Natural killer cell (primary cell): ENCODE measurements around the gene GREB1. TPM values are rescaled to one million over a fixed set of nuclear protein-coding genes. Genes with fewer than 3 reads are reported as not detected.
"Not testable (repeated sequence)": the region's sequence is repeated elsewhere in the genome, so short reads cannot be mapped to it uniquely, and the experiment has no call there.

Source experiments
- ATAC-seq, 3 donors: fragments of 150-1000 bp in 2 of 3; fragments of 200-7000 bp in 1 of 3; cut with Tn5 transposase; 1 replicate in 1 of 3; 2 replicates in 2 of 3; pipeline ENCODE4 v1.10.0; 2021; ENCODE audit warnings: mild to moderate bottlenecking in 2 of 3, moderate library complexity in 2 of 3
- DNase-seq, 2 donors: peaks; one replicate each; pipeline versions ENCODE4 v3.0.0 to v3.0.0-alpha.2; 2013 to 2021; ENCODE audit warnings: mixed read lengths in 1 of 2
- H3K27ac ChIP-seq: one replicate; pipeline ENCODE4 v1.5.1; 2013; ENCODE audit warnings: mild to moderate bottlenecking, low read length
- H3K27me3 ChIP-seq: one replicate; pipeline ENCODE4 v1.6.1; 2013; ENCODE audit warnings: low read length; ENCODE audit not compliant: control insufficient read depth, insufficient read depth
- H3K36me3 ChIP-seq: one replicate; pipeline ENCODE4 v1.6.1; 2013; ENCODE audit warnings: low read length; ENCODE audit not compliant: control insufficient read depth, insufficient read depth
- H3K4me1 ChIP-seq: one replicate; pipeline ENCODE4 v1.6.1; 2013; ENCODE audit warnings: low read length; ENCODE audit not compliant: control insufficient read depth, insufficient read depth
- H3K4me3 ChIP-seq: one replicate; pipeline ENCODE4 v1.5.1; 2013; ENCODE audit warnings: low read length
- H3K9me3 ChIP-seq: one replicate; pipeline ENCODE4 v1.6.1; 2013; ENCODE audit warnings: low read length; ENCODE audit not compliant: control insufficient read depth, insufficient read depth
- H3K27ac Mint-ChIP-seq, 2 donors: one replicate each; pipeline ENCODE4 v1.8.0; 2022; ENCODE audit warnings: mild to moderate bottlenecking in 2 of 2, mixed read lengths in 2 of 2, moderate library complexity in 1 of 2
- H3K27me3 Mint-ChIP-seq, 2 donors: one replicate each; pipeline ENCODE4 v1.8.0; 2022; ENCODE audit warnings: low read depth in 2 of 2, mixed read lengths in 2 of 2
- H3K36me3 Mint-ChIP-seq: one replicate; pipeline ENCODE4 v1.8.0; 2022; ENCODE audit warnings: mixed read lengths
- H3K4me1 Mint-ChIP-seq, 2 donors: one replicate each; pipeline ENCODE4 v1.8.0; 2022; ENCODE audit warnings: mixed read lengths in 2 of 2
- H3K4me3 Mint-ChIP-seq: one replicate; pipeline ENCODE4 v1.8.0; 2022; ENCODE audit warnings: mild to moderate bottlenecking, moderate library complexity, mixed read lengths
- H3K9me3 Mint-ChIP-seq, 2 donors: one replicate each; pipeline ENCODE4 v1.8.0; 2022; ENCODE audit warnings: mixed read lengths in 2 of 2
- CTCF ChIP-seq: fragments of 200-600 bp; IDR thresholded peaks from one replicate; pipeline ENCODE4 v1.8.0; 2022; ENCODE audit warnings: antibody characterized with exemption
- WGBS: methylation state at CpG from one replicate; pipeline ENCODE4 v1.1.7; 2013; ENCODE audit warnings: missing lambda C conversion rate; ENCODE audit not compliant: insufficient coverage; 5-methylcytosine and 5-hydroxymethylcytosine counted together
- intact Hi-C: fragments of 100-400 bp; cut with micrococcal nuclease; formaldehyde crosslinking; loops from one replicate; pipeline ENCODE4 v1.14.2; 2022
- total RNA-seq, 4 donors: library from RNA; stranded (reverse); fragments of 120-200 nt in 1 of 4; gene quantifications; one replicate each; pipeline versions ENCODE4 v1.2.3 to v1.2.4, GENCODE V29; 2013 to 2022

GREB1 gene
- total RNA-seq, 3 donors from 2014 or later (not counting 1 experiment from before 2014, with no cell fraction given) = 0.85 to 2.5 (median 2.4) TPM

DNA sequence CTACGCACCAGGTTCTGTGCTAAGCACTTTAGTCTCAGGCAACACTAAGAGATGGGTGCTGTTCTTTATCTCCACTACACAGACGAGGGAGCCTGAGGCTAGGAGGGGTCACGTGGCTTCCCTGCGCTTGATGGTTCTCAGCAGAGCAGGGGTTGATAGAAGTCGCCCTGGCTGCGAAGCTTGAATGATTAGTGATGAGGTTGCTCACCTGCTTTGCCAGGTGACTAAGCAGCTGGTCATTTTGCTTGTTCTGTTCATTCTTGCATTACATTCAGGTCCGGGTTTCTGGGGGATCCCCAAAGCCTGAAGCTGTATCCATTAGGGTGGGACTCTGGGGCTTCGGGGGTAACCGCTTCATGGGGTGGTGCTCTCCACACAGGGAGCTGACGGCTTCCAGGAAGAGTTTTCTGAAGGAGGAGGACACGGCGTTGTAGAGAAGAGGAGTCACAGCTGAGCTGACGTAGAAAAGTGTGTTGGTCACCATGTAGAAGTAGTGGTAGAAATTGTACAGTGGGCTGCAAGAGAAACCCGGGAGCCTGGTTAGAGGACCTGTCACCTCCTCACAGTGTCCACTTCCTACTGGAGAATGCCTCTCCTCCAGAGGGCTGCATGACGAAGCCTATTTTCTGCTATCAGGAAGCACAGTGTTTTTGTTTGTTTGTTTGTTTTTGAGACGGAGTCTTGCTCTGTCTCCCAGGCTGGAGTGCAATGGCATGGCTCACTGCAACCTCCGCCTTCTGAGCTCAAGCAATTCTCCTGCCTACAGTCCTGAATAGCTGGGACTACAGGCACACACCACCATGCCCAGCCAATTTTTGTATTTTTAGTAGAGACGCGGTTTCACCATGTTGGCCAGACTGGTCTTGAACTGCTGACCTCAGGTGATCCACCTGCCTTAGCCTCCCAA lies 124.6 kb downstream of the GREB1 start:
- no peak for DNase-seq

DNA sequence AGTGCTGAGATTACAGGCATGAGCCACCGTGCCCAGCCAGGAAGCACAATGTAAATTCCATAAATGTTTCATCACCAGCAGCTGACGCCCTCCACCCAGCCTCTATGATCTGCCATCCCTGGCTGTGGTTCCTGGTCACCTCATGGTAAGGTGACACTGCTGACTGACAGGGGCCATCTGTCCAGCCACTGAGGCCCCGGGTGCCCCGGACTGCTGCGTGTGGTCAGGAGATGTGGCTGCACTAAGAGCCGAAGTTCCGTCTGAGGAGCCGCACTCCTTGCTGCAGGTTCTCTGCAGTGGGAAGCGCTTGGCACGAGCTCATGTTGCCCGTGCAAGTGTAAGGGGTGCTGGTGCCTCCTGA lies 125.2 kb downstream of the GREB1 start:
- Histone ChIP-seq H3K4me3 (no peak overlapping the region), H3K9me3 (peaks cover 3% of the 10 kb centered on the region), H3K27ac (no peak overlapping the region), H3K4me1 (no peaks in the 10 kb centered on the region), H3K27me3 (no peaks in the 10 kb centered on the region), H3K36me3 (no peaks in the 10 kb centered on the region)
- no peak overlapping the region for H3K27ac Mint-ChIP-seq
- ATAC-seq (no peak), DNase-seq (no peak)
- no peaks in the 10 kb centered on the region for H3K4me1 Mint-ChIP-seq
- H3K36me3 Mint-ChIP-seq = no peaks in the 10 kb centered on the region
- intact Hi-C loops = no loop called here
- no peak for TF ChIP-seq CTCF
- H3K9me3 Mint-ChIP-seq = peaks cover 0 to 4% of the 10 kb centered on the region in 2 donors
- H3K4me3 Mint-ChIP-seq = no peak overlapping the region
- WGBS = 92% methylated on average over 11 of the region's 11 CpGs
- H3K27me3 Mint-ChIP-seq = peaks cover 13 to 31% of the 10 kb centered on the region in 2 donors

More for the DNA sequence above, 124.6 kb downstream of the GREB1 start:
- no peak for ATAC-seq
- no peaks in the 10 kb centered on the region for H3K36me3 Mint-ChIP-seq
- TF ChIP-seq CTCF = no peak
- Histone ChIP-seq H3K4me3 (no peak overlapping the region), H3K36me3 (no peaks in the 10 kb centered on the region), H3K4me1 (no peaks in the 10 kb centered on the region), H3K9me3 (peaks cover 3% of the 10 kb centered on the region), H3K27me3 (no peaks in the 10 kb centered on the region), H3K27ac (no peak overlapping the region)
- H3K4me3 Mint-ChIP-seq = no peak overlapping the region
- no peak overlapping the region for H3K27ac Mint-ChIP-seq
- peaks cover 0 to 4% of the 10 kb centered on the region in 2 donors for H3K9me3 Mint-ChIP-seq
- no peaks in the 10 kb centered on the region for H3K4me1 Mint-ChIP-seq
- 90% methylated on average over 17 of the region's 19 CpGs for WGBS
- H3K27me3 Mint-ChIP-seq = peaks cover 13 to 25% of the 10 kb centered on the region in 2 donors
- intact Hi-C loops = no loop called here

DNA sequence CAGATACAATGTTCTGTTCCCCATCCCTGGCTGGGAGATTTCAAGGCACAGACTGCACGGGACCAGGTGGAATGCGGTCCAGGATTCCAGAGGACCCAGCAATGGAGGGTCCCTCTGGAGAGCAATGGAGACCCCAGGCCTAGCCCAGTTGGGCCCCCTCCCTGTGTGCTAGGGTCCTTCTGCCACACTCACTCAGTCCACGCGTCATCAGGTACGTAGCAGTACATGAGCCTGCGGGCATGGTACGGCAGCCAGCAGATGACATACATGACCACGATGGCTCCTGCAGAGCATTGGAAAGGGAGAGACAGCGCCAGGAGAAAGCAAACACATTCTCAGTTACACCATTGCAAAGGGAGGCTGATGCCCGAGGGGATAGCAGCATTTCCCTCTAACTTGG lies 126.0 kb downstream of the GREB1 start:
- ATAC-seq (no peak), DNase-seq (no peak)
- no peaks in the 10 kb centered on the region for H3K4me1 ChIP-seq
- H3K4me3 ChIP-seq = no peak overlapping the region
- no peaks in the 10 kb centered on the region for H3K27me3 ChIP-seq
- peaks cover 0 to 4% of the 10 kb centered on the region in 2 donors for H3K9me3 Mint-ChIP-seq
- peaks cover 13 to 34% of the 10 kb centered on the region in 2 donors for H3K27me3 Mint-ChIP-seq
- H3K4me3 Mint-ChIP-seq = no peak overlapping the region
- TF ChIP-seq CTCF = no peak
- H3K36me3 Mint-ChIP-seq = no peaks in the 10 kb centered on the region
- H3K36me3 ChIP-seq = no peaks in the 10 kb centered on the region
- 95% methylated on average over 8 of the region's 10 CpGs for WGBS
- no peak overlapping the region for H3K27ac Mint-ChIP-seq
- no peaks in the 10 kb centered on the region for H3K4me1 Mint-ChIP-seq
- intact Hi-C loops = no loop called here
- peaks cover 3% of the 10 kb centered on the region for H3K9me3 ChIP-seq
- H3K27ac ChIP-seq = no peak overlapping the region

- H3K4me3 ChIP-seq, H3K4me1 ChIP-seq, H3K27me3 ChIP-seq, ATAC-seq, DNase-seq, H3K27ac ChIP-seq, H3K36me3 Mint-ChIP-seq, H3K36me3 ChIP-seq, H3K9me3 Mint-ChIP-seq, H3K4me3 Mint-ChIP-seq, H3K4me1 Mint-ChIP-seq, intact Hi-C loops, H3K9me3 ChIP-seq, H3K27ac Mint-ChIP-seq: not testable (repeated sequence)
- peaks cover 13 to 34% of the 10 kb centered on the region in 2 donors for H3K27me3 Mint-ChIP-seq
- WGBS = 87% methylated on average over 2 of the region's 2 CpGs
Measured at GRCh38 chr2:11660396-11660795, 126.6 kb downstream of the GREB1 start.
